NCI-H2107 treated with DMSO at 0.1 percent for 48 hours (cell line): ENCODE measurements around the gene MEIS2.

ENCODE experiments used
- DNase-seq: peaks from one replicate; lab custom pipeline; 2025; ENCODE audit not compliant: unreplicated experiment; lab: John Stamatoyannopoulos, UW

MEIS2 gene

DNA sequence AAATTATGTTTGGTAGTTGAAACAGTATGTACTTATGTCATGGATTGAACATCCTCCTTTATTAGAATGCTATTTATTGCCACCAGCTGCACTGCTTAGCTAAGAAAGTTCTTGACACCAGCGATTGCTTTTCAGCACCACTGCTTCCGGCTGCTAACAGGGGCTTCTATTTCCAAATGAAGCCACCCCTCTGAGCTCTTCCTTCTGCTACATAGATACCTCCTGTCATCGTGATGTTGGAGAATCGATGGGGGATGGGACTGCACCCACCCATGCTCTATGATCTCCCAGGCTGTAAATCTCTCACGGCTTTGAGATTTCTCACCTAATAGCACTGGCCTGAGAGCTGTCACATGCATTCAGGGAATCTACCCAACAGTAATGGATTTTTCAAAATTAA lies 259.2 kb downstream of the MEIS2 start:
- no peak for DNase-seq
